ENCODE data around the gene TACO1.

Gene TACO1

GRCh38 chr17:63640038-63640437 is 39.3 kb downstream of the TACO1 start:
- Mint-ChIP-seq H3K27me3 (no peaks in the 10 kb centered on the region), H3K4me1 (peaks cover 10% of the 10 kb centered on the region), H3K36me3 (ENCODE audit: low read depth) (peaks cover 7% of the 10 kb centered on the region), H3K27ac (no peak overlapping the region), H3K4me3 (no peak overlapping the region), H3K9me3 (no peaks in the 10 kb centered on the region)
- ATAC-seq (no peak), DNase-seq (no peak)

GRCh38 chr17:63641692-63642448 is 41.2 kb downstream of the TACO1 start:
- H3K27ac Mint-ChIP-seq: no peak overlapping the region
- ATAC-seq: no peak

GRCh38 chr17:63644846-63645245 is 44.2 kb downstream of the TACO1 start:
- Mint-ChIP-seq H3K36me3 (ENCODE audit: low read depth) (peaks cover 5% of the 10 kb centered on the region), H3K4me3 (no peak overlapping the region), H3K27ac (no peak overlapping the region), H3K27me3 (no peaks in the 10 kb centered on the region), H3K4me1 (peaks cover 15% of the 10 kb centered on the region), H3K9me3 (no peaks in the 10 kb centered on the region)
- DNase-seq: no peak
- ATAC-seq: no peak

More at GRCh38 chr17:63641692-63642448, 41.2 kb downstream of the TACO1 start:
- Mint-ChIP-seq H3K4me1 (peaks cover 18% of the 10 kb centered on the region), H3K36me3 (ENCODE audit: low read depth) (peaks cover 2% of the 10 kb centered on the region), H3K9me3 (no peaks in the 10 kb centered on the region), H3K4me3 (no peak overlapping the region), H3K27me3 (no peaks in the 10 kb centered on the region)
- DNase-seq: no peak

GRCh38 chr17:63645775-63646487 is 45.2 kb downstream of the TACO1 start:
- Mint-ChIP-seq H3K36me3 (ENCODE audit: low read depth) (peaks cover 5% of the 10 kb centered on the region), H3K9me3 (no peaks in the 10 kb centered on the region), H3K4me1 (peaks cover 17% of the 10 kb centered on the region), H3K27ac (no peak overlapping the region), H3K4me3 (no peak overlapping the region), H3K27me3 (no peaks in the 10 kb centered on the region)
- ATAC-seq: no peak
- DNase-seq: no peak

GRCh38 chr17:63646488-63646806 is 45.8 kb downstream of the TACO1 start:
- ATAC-seq (peak; percentile 43), DNase-seq (no peak)
- H3K4me3 Mint-ChIP-seq: no peak overlapping the region
- no peaks in the 10 kb centered on the region for H3K9me3 Mint-ChIP-seq
- H3K27ac Mint-ChIP-seq: no peak overlapping the region
- peaks cover 16% of the 10 kb centered on the region for H3K4me1 Mint-ChIP-seq
- H3K27me3 Mint-ChIP-seq: no peaks in the 10 kb centered on the region
- peaks cover 5% of the 10 kb centered on the region for H3K36me3 Mint-ChIP-seq (ENCODE audit: low read depth)

GRCh38 chr17:63647065-63647725 is 46.5 kb downstream of the TACO1 start:
- ATAC-seq (no peak), DNase-seq (no peak)
- no peaks in the 10 kb centered on the region for H3K9me3 Mint-ChIP-seq
- peaks cover 15% of the 10 kb centered on the region for H3K4me1 Mint-ChIP-seq
- peaks cover 6% of the 10 kb centered on the region for H3K36me3 Mint-ChIP-seq (ENCODE audit: low read depth)
- H3K27ac Mint-ChIP-seq: no peak overlapping the region
- no peak overlapping the region for H3K4me3 Mint-ChIP-seq
- H3K27me3 Mint-ChIP-seq: no peaks in the 10 kb centered on the region

- Mint-ChIP-seq H3K9me3 (no peaks in the 10 kb centered on the region), H3K4me3 (no peak overlapping the region), H3K27me3 (no peaks in the 10 kb centered on the region), H3K4me1 (peaks cover 15% of the 10 kb centered on the region), H3K36me3 (ENCODE audit: low read depth) (peaks cover 7% of the 10 kb centered on the region), H3K27ac (no peak overlapping the region)
- ATAC-seq (no peak), DNase-seq (no peak)
Observed at GRCh38 chr17:63647936-63648335, 47.2 kb downstream of the TACO1 start.

GRCh38 chr17:63649813-63650212 is 49.1 kb downstream of the TACO1 start:
- DNase-seq: no peak
- no peak for ATAC-seq
- H3K27ac Mint-ChIP-seq: no peak overlapping the region
- no peaks in the 10 kb centered on the region for H3K27me3 Mint-ChIP-seq
- H3K4me1 Mint-ChIP-seq: peaks cover 15% of the 10 kb centered on the region
- no peak overlapping the region for H3K4me3 Mint-ChIP-seq
- peaks cover 9% of the 10 kb centered on the region for H3K36me3 Mint-ChIP-seq (ENCODE audit: low read depth)
- H3K9me3 Mint-ChIP-seq: no peaks in the 10 kb centered on the region

- Mint-ChIP-seq H3K36me3 (ENCODE audit: low read depth) (peaks cover 9% of the 10 kb centered on the region), H3K4me3 (no peak overlapping the region), H3K4me1 (peaks cover 5% of the 10 kb centered on the region), H3K9me3 (no peaks in the 10 kb centered on the region), H3K27ac (no peak overlapping the region), H3K27me3 (no peaks in the 10 kb centered on the region)
- ATAC-seq (no peak), DNase-seq (no peak)
Observed at GRCh38 chr17:63652106-63652505, 51.4 kb downstream of the TACO1 start.

- H3K27me3 Mint-ChIP-seq: no peaks in the 10 kb centered on the region
- H3K36me3 Mint-ChIP-seq (ENCODE audit: low read depth): peaks cover 9% of the 10 kb centered on the region
- H3K9me3 Mint-ChIP-seq: no peaks in the 10 kb centered on the region
- no peak overlapping the region for H3K4me3 Mint-ChIP-seq
- peaks cover 5% of the 10 kb centered on the region for H3K4me1 Mint-ChIP-seq
- H3K27ac Mint-ChIP-seq: no peak overlapping the region
- ATAC-seq: no peak
- no peak for DNase-seq
Observed at GRCh38 chr17:63653050-63653449, 52.4 kb downstream of the TACO1 start.

- peaks cover 6% of the 10 kb centered on the region for H3K36me3 Mint-ChIP-seq (ENCODE audit: low read depth)
- H3K4me3 Mint-ChIP-seq: no peak overlapping the region
- DNase-seq (no peak), ATAC-seq (no peak)
- no peaks in the 10 kb centered on the region for H3K4me1 Mint-ChIP-seq
- no peak overlapping the region for H3K27ac Mint-ChIP-seq
- H3K9me3 Mint-ChIP-seq: no peaks in the 10 kb centered on the region
- H3K27me3 Mint-ChIP-seq: no peaks in the 10 kb centered on the region
Observed at GRCh38 chr17:63657786-63658185, 57.1 kb downstream of the TACO1 start.
